ENCODE measurements around the gene SMR3A. TPM values are rescaled to one million over a fixed set of nuclear protein-coding genes. Genes with fewer than 3 reads are reported as not detected.

The SMR3A gene
- total and polyA plus RNA-seq, 2 of the 4 experiments (the other 2 are of a cell fraction), result not detected

- Histone ChIP-seq H4K20me1 (ENCODE audit: insufficient read depth, low read length) (no peaks in the 10 kb centered on the region), H3K9me1 (ENCODE audit: insufficient read depth, low read length) (no peaks in the 10 kb centered on the region), H3K4me1 (ENCODE audit: control insufficient read depth, insufficient read depth, low read length) (no peaks in the 10 kb centered on the region), H3K27ac (ENCODE audit: insufficient read depth, low read length) (no peak within 1 kb of the TSS), H4K91ac (ENCODE audit: insufficient read depth, low read depth, low read length) (no peak within 1 kb of the TSS), H3K4me2 (ENCODE audit: low read depth, low read length) (no peak within 1 kb of the TSS), H2BK120ac (ENCODE audit: low read depth, low read length) (no peak within 1 kb of the TSS), H3K36me3 (ENCODE audit: control insufficient read depth, insufficient read depth, low read length) (no peaks in the 10 kb centered on the region), H3K18ac (ENCODE audit: low read depth, low read length) (no peak within 1 kb of the TSS), H3K9me3 (ENCODE audit: control insufficient read depth, insufficient read depth, low read length) (no peaks in the 10 kb centered on the region), H2AK5ac (ENCODE audit: low read depth, low read length) (no peak within 1 kb of the TSS), H2BK20ac (ENCODE audit: low read depth, low read length) (no peak within 1 kb of the TSS), H3K9ac (ENCODE audit: low read depth, low read length) (no peak within 1 kb of the TSS), H2AFZ (replicated peaks; ENCODE audit: low read length, poor library complexity) (no peak within 1 kb of the TSS), H2BK15ac (ENCODE audit: low read depth, low read length) (no peak within 1 kb of the TSS), H3K4ac (ENCODE audit: low read depth, low read length) (no peak within 1 kb of the TSS), H3K14ac (replicated peaks; ENCODE audit: low read depth, low read length) (no peak within 1 kb of the TSS), H4K5ac (ENCODE audit: low read depth, low read length) (no peak within 1 kb of the TSS), H3K4me3 (ENCODE audit: insufficient read depth, low read depth, low read length) (no peak within 1 kb of the TSS), H3K27me3 (ENCODE audit: control insufficient read depth, insufficient read depth, low read length) (no peaks in the 10 kb centered on the region), H2AK9ac (replicated peaks; ENCODE audit: low read depth, low read length, poor library complexity) (no peak within 1 kb of the TSS), H4K8ac (ENCODE audit: low read depth in 2 of 2, low read length in 2 of 2) (no peak within 1 kb of the TSS), H2BK5ac (ENCODE audit: low read depth, low read length, poor library complexity, severe bottlenecking) (no peak within 1 kb of the TSS), H3K56ac (ENCODE audit: extremely low read depth, insufficient read depth, low read length) (no peak within 1 kb of the TSS), H3K23ac (ENCODE audit: low read depth, low read length) (no peak within 1 kb of the TSS), H3K79me1 (ENCODE audit: low read depth in 1 of 2, low read length in 2 of 2) (no peaks in the 10 kb centered on the region)
- no peak for TF ChIP-seq NFE2L2 (IDR thresholded peaks at IDR 0.05; ENCODE audit: low read depth, low read length)
- no peak for TF ChIP-seq POLR2A (IDR thresholded peaks at IDR 0.05; ENCODE audit: low read depth, low read length)
- no peak for TF ChIP-seq SMC3 (IDR thresholded peaks at IDR 0.05; ENCODE audit: low read depth, low read length)
- TF ChIP-seq BHLHE40 (IDR thresholded peaks at IDR 0.05; ENCODE audit: low read depth, low read length), result no peak
- no peak for TF ChIP-seq CEBPB (IDR thresholded peaks at IDR 0.05; ENCODE audit: low read depth, low read length)
- no peak for TF ChIP-seq MXI1 (IDR thresholded peaks at IDR 0.05; ENCODE audit: borderline replicate concordance, low read depth, low read length)
- no peak for TF ChIP-seq RFX5 (IDR thresholded peaks at IDR 0.05; ENCODE audit: low read depth, low read length)
- TF ChIP-seq RCOR1 (IDR thresholded peaks at IDR 0.05; ENCODE audit: insufficient replicate concordance, low read length), result no peak
- CTCF ChIA-PET, result no interaction called here
- no CpG with 5 or more reads among the region's 5 CpGs for WGBS, 2 experiments (ENCODE audit: extremely low coverage in 2 of 2, insufficient read length in 1 of 2)
- in situ Hi-C loops (cut with MboI; ENCODE audit: low sequenced_read_pairs) (no loop called here), dilution Hi-C loops (cut with HindIII; ENCODE audit: low sequenced_read_pairs, unreplicated experiment) (no loop called here), intact Hi-C loops (cut with micrococcal nuclease) (no loop called here)
- BruUV-seq (replicated peaks), result no TSS peak
- POLR2A ChIA-PET (ENCODE audit: unreplicated experiment), result no interaction called here
- ATAC-seq (ENCODE audit: low read depth), result no peak
- DNase-seq, result no peak
Measured at GRCh38 chr4:70382691-70383181, 22.2 kb downstream of the SMR3A start, which contains the start of gene SMR3B. SMR3B (plus strand) TSS chr4:70383131; CDS start chr4:70384511, 1,380 bp downstream.

Measured in IMR-90 (cell line).